ENCODE data around the gene ZNF618.

ZNF618 gene

DNA sequence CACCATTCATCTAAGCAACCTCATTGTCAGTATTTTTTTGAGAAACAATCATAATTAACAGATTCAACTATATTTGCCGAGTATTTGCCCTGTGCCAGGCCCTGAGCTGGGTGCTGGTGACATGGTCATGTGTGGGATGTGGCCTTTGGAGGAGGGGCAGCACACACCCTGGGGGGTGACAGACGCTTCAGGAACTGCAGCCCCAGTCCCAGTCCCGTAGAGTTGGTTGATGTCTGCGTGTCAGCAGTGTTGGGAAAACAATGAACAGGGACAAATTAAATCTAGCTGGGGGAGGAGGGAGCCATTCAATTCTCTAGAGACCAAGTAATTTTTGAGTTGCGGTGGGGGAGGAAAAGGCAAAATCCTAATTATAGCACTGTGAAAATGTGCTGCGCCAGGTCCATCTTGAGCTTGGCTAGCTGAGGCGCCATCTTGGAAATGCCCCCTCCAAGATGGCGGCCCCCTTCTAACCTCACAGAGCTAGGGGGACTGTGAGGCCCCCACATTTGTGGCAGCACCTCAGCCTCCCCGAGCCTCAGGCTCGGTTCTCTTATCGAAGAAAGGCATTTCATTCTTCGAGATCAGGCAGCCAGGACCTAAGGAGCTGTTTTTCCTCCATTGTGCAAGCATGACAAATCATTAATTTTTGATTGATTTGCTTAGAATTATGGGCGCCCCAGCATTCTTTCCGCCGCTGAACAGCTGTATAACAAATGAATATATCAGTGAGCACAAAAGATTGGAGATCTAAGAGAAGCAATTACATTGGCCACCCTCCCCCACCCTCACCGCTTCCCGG, 87.8 kb downstream of the ZNF618 start:
- DNase-seq (ENCODE audit: extremely low read depth, low read depth): no peak
- TF ChIP-seq CTCF (IDR thresholded peaks at IDR 0.05; ENCODE audit: low read depth, low read length, missing control alignments): no peak
- H3K4me3 ChIP-seq (replicated peaks; ENCODE audit: low read depth, low read length): no peak overlapping the region

GRCh38 chr9:113964495-113965170, 88.5 kb downstream of the ZNF618 start:
- no peak overlapping the region for H3K4me3 ChIP-seq (replicated peaks; ENCODE audit: low read depth, low read length)
- no peak for TF ChIP-seq CTCF (IDR thresholded peaks at IDR 0.05; ENCODE audit: low read depth, low read length, missing control alignments)
- DNase-seq (ENCODE audit: extremely low read depth, low read depth): no peak

DNA sequence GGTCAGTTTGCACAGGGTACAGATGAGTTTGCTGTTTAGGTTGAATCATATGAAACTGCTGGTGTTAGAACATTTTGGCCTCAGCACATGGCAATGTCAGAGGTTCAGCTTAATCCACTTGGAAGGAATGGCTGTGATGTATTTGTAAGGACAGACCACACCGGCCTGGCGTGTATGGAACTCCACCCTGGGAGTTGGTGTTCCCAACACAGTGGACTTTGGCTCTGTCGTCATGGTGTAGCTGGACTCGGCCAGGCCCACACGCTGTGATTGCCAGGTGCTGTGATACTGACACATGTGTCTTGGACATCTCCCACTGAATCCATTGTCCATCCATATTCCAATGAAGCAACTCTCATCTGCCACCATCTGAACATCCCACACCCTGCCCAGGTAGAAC, 90.3 kb downstream of the ZNF618 start:
- DNase-seq (ENCODE audit: extremely low read depth, low read depth): no peak
- no peak overlapping the region for H3K4me3 ChIP-seq (replicated peaks; ENCODE audit: low read depth, low read length)
- no peak for TF ChIP-seq CTCF (IDR thresholded peaks at IDR 0.05; ENCODE audit: low read depth, low read length, missing control alignments)

DNA sequence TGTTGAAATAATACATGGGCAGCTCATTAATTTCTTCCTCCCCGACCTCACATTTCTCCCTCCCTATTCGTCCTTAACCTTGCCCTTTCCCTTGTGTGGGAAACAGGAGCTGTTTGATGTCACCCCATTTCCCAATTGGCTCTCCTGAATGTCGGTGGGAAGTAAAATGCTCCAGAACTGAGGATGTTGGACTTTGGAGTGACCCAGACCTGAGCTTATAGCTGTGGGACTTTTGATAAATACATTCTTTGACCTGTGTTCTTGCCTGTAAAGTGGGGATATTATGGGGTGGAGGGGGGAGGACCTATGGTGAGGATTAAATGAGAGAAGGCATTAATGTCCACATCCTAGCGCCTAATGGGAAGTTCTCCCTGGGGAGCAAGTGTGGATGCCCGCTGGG, 91.3 kb downstream of the ZNF618 start:
- no peak for TF ChIP-seq CTCF (IDR thresholded peaks at IDR 0.05; ENCODE audit: low read depth, low read length, missing control alignments)
- no peak overlapping the region for H3K4me3 ChIP-seq (replicated peaks; ENCODE audit: low read depth, low read length)

GRCh38 chr9:113969343-113969742, 93.2 kb downstream of the ZNF618 start:
- no peak overlapping the region for H3K4me3 ChIP-seq (replicated peaks; ENCODE audit: low read depth, low read length)
- TF ChIP-seq CTCF (IDR thresholded peaks at IDR 0.05; ENCODE audit: low read depth, low read length, missing control alignments): no peak
- no peak for DNase-seq (ENCODE audit: extremely low read depth, low read depth)

More for the DNA sequence above, 91.3 kb downstream of the ZNF618 start:
- no peak for DNase-seq (ENCODE audit: extremely low read depth, low read depth)

- TF ChIP-seq CTCF (IDR thresholded peaks at IDR 0.05; ENCODE audit: low read depth, low read length, missing control alignments): no peak
- no peak for DNase-seq (ENCODE audit: extremely low read depth, low read depth)
- H3K4me3 ChIP-seq (replicated peaks; ENCODE audit: low read depth, low read length): no peak overlapping the region
Measured at GRCh38 chr9:113973226-113973625, 97.1 kb downstream of the ZNF618 start.
